ENCODE results near the gene FLAD1. TPM values are rescaled to one million over a fixed set of nuclear protein-coding genes. Genes with fewer than 3 reads are reported as not detected.

The FLAD1 gene
- total RNA-seq, 1 donor from 2014 or later: 41.9 TPM

DNA sequence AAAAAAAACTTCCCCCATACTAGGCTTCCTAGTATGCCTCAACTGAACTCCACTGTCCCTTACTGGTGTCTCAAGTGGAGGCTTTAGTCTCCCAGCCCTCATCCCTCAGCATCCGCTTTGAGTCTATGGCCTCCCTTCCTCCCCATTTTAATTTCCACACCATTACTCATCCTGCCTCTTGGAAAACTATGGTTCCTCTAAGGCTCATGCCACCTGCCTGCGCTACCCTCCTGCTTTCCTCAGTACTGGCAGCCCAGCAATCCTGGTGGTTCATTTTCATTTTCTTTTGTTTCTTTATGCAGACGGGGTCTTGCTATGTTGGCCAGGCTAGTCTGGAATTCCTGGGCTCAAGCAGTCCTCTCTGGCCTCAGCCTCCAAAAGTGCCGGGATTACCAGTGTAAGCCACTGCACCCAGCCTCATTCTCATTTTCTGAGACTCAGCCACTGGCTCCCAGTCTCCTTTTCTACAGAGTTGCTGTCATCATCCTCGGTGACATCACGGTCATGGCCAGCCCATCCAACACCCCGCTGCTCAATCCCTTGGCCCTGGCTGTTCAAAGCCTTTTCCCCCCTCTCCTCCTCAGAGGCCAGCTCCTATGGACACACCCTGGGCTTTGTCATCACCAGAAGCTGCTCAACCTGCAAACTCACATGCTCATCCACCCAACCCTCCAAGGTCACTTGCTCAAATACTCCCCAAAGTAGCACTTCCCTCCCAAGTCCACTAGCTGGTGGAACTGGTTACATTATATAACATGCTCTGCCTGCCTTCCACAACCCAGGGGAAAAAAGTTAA, 44.3 kb upstream of the FLAD1 start:
- DNase-seq (ENCODE audit: low read depth): no peak
- TF ChIP-seq, protein P1, sequence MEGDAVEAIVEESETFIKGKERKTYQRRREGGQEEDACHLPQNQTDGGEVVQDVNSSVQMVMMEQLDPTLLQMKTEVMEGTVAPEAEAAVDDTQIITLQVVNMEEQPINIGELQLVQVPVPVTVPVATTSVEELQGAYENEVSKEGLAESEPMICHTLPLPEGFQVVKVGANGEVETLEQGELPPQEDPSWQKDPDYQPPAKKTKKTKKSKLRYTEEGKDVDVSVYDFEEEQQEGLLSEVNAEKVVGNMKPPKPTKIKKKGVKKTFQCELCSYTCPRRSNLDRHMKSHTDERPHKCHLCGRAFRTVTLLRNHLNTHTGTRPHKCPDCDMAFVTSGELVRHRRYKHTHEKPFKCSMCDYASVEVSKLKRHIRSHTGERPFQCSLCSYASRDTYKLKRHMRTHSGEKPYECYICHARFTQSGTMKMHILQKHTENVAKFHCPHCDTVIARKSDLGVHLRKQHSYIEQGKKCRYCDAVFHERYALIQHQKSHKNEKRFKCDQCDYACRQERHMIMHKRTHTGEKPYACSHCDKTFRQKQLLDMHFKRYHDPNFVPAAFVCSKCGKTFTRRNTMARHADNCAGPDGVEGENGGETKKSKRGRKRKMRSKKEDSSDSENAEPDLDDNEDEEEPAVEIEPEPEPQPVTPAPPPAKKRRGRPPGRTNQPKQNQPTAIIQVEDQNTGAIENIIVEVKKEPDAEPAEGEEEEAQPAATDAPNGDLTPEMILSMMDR (conservative IDR thresholded peaks at IDR 0.05; ENCODE audit: low read depth, low read length): no peak
- H3K4me3 ChIP-seq (ENCODE audit: low read depth, low read length): no peak overlapping the region

DNA sequence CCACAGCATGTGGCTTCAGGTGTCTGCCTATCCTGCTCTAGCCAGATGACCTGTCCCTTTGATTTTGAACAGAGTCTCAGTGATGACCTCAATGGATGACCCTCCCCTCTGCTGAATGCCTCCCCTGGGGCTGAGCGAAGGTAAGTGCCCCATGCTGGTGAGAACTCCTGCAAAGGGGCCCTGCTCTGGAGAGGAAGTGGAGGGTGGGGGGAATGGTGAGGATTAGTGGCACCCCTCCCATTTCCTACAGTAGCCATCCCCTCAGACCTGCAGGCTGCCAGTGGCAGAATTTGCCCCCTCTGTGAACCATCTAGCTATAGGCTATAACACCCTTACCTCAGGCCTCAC, 43.0 kb upstream of the FLAD1 start:
- H3K4me3 ChIP-seq (ENCODE audit: low read depth, low read length): no peak overlapping the region
- TF ChIP-seq, protein P1 (conservative IDR thresholded peaks at IDR 0.05; ENCODE audit: low read depth, low read length): no peak
- DNase-seq (ENCODE audit: low read depth): no peak

DNA sequence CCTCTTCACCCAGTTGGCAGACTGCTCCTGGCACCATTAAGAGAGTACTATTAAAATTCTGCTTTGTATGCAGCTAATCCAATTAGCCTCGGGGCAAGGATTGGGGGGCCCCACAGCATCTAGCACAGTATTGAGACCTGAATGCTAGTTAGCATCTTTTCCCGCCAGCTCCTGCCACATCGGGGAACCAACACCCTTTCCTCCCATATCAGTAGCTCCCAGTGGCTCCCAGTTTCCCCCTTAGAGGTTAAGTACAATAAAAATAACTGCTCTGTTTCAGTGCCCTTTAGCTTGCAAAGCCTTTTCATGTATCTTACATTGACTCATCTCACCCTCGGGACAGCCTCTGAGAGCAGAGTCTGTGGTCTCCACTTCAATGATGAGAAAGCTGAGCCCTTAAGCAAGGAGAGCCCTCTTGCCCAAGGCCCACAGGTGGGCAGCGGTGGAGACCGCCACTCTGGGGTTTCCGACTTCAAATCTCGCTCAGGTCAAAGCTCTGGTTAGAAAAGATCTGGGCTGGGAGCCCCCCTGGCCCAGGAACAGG, 42.4 kb upstream of the FLAD1 start:
- no peak for DNase-seq (ENCODE audit: low read depth)
- TF ChIP-seq, protein P1 (conservative IDR thresholded peaks at IDR 0.05; ENCODE audit: low read depth, low read length): no peak
- no peak overlapping the region for H3K4me3 ChIP-seq (ENCODE audit: low read depth, low read length)

DNA sequence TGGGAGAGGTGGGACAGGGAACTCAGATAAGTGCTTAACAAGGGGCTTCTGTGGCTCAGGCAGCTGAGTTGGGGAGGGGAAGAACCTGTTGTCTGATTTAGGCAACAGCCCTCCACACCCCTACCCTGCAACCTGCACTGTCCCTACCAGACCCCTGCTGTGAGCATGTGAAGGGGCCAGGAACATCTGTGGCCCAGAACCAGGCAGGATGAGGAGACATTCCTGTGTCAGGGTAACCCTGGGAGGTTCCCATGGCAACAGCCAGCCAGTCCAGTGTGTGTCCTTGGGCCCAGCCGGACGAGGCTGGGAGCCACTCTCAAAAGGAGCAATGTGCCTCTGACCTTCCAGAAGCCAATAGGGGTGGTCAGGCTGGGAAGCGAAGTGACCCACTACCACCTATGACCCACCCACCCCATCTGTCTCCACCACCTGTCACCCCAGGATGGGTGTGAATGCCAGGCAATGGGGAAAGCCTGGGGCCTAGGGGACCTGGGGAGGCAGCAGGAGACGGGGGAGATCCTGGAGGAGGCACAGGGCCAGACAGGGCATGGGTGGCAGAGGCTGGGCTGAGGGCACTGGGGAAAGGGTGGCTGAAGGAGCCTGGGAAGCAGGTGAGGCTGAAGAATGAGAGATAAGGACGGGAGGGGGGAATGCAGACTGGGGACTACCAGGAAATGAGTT, 41.7 kb upstream of the FLAD1 start:
- TF ChIP-seq, protein P1 (conservative IDR thresholded peaks at IDR 0.05; ENCODE audit: low read depth, low read length): no peak
- no peak for DNase-seq (ENCODE audit: low read depth)
- no peak overlapping the region for H3K4me3 ChIP-seq (ENCODE audit: low read depth, low read length)

DNA sequence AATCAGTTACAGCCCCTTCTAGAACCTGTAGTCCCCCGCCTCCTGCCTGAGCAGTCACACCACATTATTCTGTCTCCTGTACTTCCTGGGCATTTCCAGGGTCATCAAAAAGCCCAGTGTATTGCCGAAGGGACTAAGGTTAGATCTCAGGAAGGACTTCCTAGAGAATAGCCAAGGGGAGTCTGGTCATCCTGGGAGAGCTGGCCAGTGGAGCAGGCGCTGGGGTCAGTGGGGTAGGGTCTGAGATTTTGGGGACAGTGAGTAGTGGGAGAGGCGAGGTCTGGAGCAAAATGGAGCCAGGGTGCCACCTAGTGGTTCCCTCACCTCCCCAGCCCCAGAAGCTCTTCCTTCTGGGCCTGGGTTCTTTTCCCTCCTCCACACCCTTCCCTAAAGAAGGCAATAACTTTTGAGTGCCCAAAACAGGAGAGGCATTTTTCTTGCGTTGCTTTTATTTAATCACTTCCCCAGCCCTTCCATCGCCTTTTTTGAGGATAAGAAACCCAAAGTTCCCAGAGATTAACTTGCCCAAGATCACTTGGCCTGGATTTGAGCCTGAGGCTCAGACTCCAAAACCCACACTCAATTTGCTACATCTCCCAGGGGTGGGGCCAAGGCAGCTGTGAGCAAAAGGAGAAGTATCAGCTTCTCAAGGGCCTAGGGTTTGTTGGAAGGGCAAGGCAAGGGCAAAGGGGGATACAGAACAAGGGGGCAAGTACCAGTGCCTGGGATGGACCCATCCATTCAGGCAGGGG, 39.3 kb upstream of the FLAD1 start:
- H3K4me3 ChIP-seq (ENCODE audit: low read depth, low read length): no peak overlapping the region
- DNase-seq (ENCODE audit: low read depth): no peak
- TF ChIP-seq, protein P1 (conservative IDR thresholded peaks at IDR 0.05; ENCODE audit: low read depth, low read length): peak; percentile 87

DNA sequence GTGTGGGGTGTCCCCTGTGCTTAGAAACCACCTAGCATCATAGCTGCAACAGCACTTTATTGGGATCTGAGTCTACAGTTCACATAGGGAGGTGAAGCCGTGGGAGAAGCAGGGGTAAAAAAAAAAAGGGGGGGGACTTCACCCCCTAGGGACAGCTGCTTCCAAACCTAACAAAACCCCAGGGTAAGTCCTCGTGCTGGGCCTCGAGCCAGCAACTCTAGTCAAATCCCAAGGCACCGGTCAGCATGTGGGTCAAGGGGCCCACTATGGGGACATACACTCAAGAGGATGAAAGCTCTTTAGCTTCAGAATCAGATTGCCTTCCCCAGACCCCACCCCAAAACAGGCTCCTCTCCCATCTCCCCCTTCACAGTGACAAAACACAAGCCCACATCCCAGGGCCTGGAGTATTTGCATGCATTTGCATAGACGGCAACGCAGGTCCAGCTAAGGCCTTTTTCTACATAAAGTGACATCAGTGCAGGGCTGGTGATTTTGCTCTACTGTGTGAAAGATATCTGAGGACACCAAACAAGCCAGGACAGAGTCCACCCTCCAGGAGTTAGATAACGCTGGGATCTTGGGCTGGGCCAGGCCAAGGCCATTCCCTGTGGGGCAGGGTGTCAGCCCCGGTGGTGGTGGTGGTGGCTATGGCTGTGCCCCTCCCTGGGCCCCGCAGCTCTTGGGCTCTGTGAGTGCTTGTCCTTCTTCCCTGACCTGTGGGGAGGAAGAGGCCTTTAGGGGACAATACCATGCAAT, 38.6 kb upstream of the FLAD1 start:
- no peak overlapping the region for H3K4me3 ChIP-seq (ENCODE audit: low read depth, low read length)
- TF ChIP-seq, protein P1 (conservative IDR thresholded peaks at IDR 0.05; ENCODE audit: low read depth, low read length): no peak
- DNase-seq (ENCODE audit: low read depth): no peak
